ENCODE results near the gene KDM4B.
"Not testable (repeated sequence)": the region's sequence is repeated elsewhere in the genome, so short reads cannot be mapped to it uniquely, and the experiment has no call there.

Gene KDM4B

DNA sequence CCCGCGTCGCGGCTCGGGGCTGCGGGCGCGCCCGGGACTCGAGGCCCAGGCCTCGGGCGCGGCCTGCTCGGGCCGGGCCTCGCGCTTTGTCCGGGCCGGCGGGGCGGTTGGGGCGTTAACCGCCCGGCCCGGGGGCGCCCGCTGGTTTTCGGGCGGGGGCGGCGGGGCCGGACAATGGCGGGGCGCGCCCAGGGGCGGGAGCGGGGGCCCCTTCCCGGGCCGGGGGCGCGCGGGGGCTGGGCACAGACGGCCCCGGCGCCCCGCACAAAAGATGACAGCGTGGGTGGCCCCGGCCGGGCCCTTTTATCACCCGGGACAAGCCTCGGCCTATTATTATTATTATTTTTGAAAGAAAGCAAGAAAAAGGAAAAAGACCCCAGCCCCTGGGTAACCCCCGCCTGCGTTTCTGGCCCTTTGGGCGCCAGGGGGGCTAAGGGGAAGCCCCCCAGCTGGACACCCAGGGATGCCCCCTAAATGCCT is 419 bp downstream of the KDM4B start:
- DNase-seq: no peak

DNA sequence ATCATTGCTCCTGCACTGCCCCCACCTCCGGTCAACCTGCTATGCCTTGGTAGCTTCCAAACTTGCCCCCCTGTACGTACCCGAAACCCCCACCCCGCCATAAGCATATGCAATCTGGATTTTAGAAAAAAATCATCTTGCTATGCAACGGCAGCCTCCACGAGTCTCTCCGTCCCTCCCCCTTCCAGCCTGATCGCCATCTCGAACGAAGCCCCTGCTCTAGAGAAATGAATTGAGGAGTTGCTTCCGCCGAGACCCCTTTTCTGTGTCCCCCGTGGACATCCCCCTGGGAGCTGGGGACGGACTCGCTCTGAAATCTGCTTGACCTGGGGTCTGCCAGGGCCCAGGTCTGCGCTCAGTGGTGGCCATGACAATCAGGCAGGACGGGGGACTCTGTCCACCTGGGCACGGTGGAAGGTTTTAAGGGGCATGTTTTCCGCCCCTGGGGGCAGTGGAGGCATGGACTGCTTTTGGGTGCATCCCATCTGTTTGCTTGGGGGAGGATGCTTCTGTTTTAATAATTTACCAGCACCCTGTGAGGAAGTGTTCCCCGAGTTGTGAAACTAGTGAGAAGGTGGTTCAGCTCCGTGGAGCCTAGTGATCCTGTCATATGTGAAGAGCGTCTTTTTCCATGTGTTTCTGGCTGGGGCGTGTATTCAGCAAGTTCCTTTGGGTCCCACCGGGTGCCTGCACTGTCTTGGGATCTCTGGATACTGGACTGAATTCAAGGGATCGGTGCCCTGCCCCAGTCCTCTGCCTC is 1.0 kb downstream of the KDM4B start:
- no peak for DNase-seq

DNA sequence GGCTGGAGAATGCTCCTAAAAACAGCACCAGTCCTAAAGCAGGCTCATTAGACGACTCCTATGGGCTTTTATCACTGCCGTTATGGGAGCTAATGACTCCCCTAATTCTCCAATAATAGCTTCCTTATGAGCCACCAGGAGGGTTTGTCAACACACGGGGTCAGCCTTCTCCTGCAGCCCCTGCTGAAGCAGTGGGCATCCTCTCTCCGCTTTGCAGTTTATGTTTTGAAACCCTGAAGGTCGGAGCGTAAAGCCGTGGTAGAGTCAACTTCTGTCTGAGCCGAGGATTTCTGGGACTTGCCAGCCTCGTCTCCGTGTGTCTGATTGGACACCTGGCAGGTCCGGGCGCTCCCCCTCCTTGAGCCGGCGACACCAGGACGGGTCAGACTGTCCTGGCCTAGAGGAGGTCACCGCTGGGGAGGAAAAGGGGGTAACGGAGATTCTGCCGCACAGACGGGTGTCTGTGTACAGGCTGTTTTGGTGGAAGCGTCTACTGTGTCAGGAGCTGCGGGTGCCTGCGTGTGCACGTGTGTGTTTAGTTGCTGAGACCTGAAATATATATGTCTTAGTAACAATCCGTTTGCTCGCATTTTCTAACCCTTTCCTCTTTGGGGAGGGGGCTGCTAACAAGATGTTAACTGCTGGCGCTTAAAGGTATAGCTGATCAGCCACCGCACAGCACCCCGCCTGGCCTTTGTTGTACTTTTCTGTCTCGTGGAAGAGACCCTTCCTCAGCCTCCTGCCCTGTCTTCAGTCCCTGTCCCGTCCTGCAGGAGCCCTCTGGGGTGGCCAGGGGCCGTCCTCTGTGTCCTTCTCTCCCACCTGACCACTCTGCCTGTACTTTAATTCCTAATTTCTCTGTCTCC is 1.9 kb downstream of the KDM4B start:
- no peak for DNase-seq

DNA sequence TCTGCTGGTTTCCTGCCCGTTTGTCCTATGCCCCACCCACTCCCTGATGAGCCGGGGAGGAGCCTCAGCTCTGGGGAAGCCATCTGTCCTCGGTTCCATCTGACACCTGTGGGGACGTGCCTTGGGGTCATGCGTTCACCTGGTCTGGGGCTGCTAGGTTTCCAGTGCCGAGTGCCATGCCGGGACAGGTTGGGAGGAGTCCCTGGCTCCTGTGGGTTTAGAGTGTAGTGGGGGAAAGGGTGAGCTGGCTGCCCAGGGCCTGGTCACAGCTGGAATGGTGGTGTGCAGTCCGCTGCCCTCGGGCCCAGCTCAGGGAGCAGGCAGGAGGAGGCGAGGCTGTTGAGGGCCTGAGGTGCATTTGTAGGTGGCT is 2.5 kb downstream of the KDM4B start:
- no peak for DNase-seq

DNA sequence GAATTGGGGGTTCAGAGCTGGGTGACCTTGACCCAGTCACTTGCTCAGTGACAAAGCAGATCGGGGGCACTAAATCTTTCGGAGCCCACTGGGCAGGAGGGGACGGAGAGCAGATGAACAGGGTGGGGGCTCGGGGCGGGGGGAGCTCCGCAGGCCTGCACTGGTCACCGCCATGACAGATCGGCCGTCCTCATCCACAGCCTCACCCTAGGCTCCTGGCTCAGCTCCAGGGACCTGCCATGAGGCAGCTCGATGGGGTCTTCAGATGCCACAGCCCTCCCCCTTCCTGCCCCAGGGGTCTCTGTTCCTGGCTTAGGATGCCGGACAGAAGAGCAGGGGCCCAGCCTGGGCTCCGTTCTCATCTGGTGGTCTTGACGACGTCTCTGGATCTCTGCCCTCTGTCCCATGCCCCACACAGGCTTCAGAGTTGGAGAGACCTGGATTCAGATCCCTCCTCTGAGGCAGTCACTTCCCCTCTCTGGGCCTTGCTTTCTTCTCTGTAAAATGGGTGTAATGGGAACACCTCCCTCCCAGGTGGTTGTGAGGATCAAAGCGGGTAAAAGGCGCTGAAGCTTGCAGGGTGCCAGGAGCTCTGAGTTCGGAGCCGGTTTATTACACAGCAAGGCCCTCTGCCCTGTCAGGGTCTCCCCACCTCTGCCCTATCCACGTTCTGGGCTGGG is 3.0 kb downstream of the KDM4B start:
- no peak for DNase-seq

DNA sequence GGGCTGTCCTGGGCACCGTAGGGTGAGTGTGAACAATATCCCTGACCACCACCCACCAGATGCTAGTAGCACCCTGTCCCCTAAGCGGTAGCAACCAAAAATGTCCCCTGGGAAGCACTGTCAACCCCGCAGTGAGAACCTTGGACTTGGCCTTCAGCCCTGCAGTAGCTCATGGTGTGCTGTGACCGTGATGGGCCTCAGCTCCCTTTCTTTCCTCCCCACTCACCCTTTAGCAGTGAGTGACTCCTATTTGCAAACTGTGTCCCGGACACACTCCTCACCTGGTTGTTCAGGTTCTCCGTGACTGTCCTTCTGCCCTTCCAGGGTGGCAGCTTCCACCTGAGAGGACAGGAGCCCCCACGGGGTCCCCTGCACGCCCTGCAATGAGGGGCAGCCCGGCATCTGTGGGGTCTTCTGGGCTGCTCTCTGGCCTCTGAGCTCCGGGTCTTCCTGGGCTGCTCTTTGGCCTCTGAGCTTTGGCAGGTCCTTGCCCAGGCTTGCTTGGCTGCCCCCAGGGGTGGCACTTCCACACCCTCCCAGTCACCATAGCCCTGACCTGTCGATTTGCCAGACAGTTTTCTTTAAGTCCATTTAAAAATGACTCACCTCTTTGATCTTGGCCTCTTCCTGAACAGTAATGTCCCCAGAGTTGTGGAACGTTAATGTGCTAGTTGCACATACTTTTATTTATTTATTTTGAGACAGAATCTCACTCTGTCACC is 3.8 kb downstream of the KDM4B start:
- no peak for DNase-seq

DNA sequence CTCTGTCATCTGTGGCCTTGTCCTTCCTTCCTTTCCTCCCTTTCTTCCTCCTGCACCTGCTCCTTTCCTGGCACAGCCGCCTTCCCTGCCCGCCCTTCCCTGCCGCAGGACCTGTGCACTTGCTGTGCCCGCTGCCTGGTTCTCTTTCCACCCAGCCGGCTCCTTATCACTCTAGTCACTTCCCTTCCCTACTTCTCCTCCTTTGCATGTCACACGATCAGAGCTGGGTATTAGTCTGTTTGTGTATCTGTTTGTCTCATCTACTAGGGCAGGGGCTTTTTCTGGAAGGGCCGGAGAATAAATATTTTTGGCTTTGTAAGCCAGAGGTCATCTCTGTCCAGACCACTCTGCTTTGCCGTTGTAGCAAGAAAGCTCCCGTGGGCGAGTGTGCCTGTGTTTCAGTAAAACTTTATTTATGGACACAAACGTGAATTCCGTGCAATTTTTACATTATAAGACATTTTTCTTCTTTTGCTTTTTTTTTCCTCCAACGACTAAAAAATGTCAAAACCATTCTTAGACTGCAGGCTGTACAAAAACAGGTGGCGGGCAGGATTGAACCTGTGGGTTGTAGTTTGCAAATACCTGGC is 6.1 kb downstream of the KDM4B start:
- no peak for DNase-seq

DNA sequence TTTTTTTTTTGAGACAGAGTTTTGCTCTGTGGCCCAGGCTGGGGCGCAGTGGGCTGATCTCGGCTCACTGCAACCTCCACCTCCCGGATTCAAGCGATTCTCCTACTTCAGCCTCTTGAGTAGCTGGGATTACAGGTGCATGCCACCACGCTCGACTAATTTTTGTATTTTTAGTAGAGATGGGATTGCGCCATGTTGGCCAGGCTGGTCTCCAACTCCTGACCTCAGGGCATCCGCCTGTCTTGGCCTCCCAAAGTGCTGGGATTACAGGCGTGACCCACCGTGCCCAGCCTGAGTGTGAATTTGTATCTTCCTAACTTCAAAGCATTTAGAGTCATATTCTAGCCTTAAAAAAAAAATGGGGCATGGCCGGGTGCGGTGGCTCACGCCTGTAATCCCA is 6.7 kb downstream of the KDM4B start:
- not testable (repeated sequence) for DNase-seq

DNA sequence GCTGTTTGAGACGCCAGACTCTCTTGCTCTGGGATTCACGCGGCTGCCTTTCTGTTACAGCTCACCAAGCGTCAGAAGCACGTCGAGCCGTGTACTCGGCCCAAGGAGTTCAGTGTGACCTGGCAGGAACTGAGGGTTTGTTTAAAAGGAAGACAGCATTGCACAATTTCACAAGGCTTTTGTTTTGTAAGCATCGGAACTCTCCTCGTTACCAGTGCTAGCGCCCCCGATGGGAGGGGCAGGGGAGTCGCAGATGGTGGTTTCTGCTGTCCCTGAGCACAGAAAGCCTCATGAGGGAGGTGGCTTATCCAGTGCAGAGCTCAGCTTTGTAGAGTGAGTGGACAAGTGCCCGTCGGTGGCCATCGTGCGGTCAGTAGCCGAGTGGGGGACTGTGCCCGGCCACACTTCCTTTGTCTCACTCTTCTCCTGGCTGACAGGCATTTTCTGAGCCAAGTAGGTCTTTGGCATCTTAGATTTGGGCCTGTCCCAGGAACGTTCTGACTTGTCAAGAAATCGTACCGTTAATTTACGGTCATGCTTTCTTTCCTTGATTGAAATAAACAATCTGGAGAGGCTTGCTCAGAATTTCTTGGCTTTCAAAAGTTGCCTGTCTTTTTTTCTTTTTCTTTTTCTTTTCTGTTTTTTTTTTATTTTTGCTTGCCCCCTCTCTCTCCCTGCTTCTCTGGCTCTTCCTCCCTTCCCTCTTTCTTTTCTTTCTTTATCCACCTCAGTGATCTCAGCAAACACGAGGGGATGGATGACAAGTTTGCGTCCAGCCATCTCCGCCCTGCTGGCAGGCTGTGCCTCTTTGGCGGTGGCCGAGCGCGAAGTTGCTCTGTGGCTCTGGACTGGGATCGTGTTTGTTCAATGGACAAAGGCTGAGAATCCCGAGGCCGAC is 7.7 kb downstream of the KDM4B start:
- DNase-seq: no peak

DNA sequence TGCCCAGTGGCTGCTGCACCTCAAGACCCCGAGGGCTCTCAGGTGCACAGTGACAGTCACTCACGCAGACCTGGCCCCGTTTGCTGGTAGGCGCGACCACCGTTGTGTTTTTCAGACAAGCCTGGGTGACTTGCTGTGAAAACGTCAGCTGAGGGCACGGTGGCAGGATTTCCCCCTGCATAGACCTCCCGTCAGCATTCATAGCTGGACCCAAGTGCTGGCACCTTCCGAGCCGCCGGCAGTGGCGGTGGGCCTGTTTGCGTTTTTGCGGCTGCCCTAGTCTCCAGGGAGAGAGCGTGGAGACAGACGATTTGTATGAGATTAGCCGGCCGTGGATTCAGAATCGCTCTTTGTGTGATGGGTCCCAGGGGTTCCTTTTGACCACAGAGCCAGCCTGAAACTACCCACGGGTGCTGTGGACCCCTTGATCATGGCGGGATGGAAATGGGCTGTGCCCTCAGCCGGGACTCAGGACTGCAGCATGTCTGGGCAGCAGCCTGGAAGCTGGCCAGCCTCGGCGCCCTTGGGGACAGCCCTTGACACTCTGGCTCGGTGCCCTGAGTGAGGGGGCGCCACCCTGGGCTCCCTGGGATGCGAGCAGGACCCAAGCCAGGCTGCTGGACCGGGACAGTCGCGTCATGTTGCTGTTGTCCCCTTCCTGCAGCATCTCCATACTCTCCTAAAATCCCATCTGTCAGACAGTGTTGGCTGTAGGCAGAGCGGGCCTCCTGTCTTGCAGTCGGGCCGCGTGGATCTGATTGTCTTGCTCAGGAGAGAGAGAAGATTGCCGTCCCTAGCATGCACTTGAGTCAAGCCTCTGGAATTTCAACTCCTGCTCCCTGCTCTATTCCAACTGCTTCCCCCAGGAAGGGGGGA is 8.6 kb downstream of the KDM4B start:
- no peak for DNase-seq

DNA sequence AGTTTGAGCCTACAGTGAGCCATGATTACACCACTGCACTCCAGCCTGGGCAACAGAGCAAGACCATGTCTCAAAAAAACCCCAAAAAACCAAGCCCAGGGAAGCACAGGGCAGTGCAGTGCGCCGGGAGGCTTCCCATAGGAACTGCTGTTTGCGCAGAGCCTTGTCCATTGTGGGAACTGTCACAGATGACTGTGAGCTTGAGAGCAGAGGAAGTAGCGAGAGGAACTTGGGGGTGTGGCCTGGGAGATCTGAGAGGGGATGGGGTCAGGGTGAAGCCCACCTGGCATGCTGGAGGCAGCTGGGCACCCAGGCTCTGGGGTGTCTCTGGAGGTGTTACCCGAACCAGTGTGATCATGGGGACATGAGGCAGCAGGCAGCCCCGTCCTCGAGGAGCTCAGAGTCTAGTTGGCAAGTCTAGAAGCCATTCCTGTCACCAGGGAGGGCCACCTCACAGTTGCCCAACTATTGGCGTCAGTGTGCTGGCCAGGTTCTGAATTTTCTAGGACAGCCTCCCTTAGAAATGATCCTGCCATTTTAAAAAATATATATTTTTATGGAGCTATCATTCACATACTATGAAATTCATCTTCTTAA is 10.4 kb downstream of the KDM4B start:
- DNase-seq: no peak

DNA sequence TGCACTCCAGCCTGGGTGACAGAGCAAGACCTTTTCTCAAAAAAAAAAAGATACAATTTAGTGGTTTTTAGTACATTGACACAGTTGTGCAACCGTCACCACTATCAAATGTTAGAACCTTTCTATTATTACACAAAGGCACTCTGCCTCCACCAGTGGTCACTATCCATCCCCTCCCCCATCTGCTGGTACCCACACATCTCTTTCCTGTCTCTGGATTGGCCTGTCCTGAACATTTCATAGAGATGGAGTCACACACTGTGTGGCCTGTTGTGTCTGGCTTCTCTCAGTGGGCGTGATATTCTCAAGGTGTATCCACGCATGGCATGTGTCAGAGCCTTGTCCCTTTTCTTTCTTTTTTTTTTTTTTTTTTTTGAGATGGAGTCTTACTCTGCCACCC is 11.2 kb downstream of the KDM4B start:
- DNase-seq: no peak

DNA sequence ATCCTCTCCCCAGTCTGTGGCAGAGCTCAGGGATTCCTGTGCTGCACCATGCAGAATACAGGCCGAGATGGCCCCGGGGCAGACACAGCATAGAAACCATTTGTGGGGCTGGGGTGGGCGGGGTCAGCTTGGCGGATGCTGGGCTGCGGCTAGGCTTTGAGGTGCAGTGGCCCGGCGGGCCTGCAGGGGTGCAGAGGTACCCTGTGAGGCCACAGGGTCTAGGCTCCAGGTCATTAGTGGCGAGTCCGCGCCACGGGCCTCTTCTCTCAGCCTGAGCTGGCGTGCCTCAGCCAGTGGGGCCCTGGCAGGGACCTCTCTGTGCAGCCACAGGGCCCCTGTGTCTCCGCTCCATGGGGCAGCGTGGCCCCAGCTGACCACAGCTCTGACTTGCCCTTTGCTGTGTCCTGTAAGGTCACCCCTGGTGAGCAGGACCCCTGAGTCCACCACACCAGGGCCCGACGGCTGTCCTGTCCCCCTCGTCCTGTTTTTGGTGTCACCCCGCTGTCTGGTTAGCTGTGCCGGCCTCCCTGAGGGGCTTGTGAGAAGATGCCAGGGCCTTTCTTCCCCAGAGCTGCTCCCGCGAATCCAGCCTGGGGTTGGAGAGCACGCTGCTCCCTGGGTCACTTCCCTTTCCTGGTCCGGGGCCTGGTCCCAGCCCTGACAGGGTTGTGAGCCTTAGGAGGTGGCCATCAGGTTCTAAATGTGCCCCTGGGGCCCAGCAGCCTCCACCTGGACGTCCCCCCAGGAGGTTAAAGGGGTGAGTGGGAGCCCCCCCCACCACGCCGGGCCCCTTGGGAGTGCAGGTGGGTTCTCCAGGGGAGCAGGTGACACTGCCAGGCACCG is 12.1 kb downstream of the KDM4B start:
- DNase-seq: no peak

DNA sequence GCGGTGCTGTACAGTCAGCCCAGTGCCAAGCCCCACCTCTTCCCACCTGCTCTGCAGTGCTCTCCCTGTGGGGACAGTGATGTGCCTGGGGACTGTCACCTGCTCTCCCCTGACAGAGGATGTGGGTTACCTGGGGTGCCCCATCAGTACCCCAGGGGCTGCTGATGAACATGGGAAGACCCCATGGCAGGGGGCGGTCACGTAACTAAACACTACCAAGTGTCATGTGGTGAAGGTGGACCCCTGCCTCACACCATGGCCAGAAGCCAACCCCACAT is 12.7 kb downstream of the KDM4B start:
- peak; percentile 78 for DNase-seq

DNA sequence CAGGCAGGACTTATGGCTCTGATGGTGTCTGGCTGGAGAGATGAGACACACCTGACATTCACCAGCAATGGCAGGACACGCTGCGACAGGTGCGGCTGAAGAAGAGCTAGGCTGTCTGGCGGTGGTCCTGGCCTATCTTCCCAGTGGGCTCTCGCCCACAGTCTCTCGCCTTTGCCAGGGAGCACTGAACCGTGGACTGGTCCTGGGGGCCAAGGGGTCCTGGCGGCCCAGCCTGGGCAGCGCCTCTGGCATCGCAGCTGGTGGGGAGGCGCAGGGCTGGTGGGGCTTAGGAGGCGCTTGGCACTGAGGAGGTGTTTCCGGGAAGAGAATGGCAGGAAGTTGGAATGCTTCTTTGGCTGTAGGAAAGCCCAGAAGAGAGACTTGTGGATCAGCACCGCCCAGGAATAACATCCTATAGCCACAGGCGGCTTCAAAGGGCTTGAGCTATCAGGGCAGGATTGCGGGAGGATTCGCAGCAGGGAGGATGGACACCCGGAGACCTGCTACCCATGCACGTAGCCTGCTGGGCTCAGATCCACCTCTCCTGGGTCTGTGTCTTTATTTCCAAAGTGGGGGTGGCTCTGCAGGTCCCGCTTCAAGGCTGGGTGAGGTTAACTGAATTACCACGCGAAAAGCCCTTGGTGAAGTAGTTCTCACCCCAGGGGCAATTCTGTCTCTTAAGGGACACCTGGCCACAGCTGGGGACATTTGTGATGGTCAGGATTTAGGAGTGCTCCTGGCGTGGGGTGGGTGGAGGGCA is 14.6 kb downstream of the KDM4B start:
- DNase-seq: no peak

DNA sequence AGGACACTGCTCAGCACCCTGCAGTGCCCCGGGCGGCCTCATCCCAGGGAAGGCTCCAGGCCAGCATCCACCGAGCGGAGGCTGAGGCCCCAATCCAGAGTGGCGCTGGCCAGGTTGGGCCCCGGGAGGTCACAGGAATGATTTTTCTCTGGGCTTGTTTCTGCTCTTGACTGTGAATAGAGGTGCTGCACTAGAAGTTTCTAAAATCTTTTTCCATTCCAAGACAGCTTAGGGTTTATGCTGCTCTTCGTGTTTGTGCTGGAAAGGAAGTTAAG is 15.1 kb downstream of the KDM4B start:
- DNase-seq: no peak

DNA sequence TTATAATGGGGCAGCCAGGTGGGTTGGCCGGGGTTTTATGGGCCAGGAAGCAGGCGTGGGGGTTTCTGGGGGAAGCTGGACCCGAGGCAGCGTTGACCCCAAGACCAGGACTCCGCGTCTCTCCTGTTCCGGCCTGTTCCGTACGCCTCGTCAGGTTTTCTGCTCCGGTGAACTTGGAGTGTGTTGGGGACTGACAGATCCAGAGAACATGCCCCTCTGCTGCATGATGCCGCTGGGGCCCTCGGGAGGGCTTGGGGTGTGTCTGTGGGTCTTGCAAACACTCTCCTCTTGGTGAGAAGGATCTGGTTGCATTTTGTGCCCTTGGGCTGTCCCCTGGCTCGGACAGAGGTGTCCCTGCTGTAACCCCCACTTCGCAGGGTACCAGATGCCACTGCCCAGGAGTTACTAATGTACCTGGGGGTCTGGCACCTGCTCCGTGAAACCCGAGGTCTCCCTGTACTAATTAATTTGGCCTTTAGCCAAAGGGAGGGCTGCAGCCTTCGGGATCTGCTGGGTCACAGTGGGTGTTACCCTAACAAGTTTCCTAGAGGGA is 15.6 kb downstream of the KDM4B start:
- DNase-seq: no peak

DNA sequence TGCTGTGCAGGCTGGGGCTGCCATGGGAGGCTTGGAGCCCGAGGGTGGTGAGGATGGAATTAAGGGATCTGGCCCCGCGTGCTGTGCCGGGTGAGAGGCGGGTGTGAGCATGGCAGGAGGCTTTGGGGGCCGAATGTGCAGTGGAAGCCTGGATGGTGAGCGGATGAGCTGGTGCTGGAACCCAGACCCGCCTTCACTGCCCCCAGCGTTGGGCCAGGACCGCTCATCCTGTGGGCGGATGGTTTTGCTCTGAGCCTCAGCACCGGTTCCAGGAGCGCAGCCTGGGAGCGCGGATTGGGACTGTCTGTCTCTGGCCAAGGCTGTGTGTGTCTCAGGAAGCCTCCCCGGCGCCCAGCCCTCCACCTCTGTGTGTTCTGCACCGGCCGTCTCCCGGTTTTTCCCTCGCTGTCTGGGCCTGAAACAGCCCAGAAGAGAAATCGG is 16.7 kb downstream of the KDM4B start:
- no peak for DNase-seq

All from COR-L47 (cell line).